IPS DF 6.9 (cell line): ENCODE data around the gene EIF4EBP3.
"Not testable (repeated sequence)": the region's sequence is repeated elsewhere in the genome, so short reads cannot be mapped to it uniquely, and the experiment has no call there.

Source experiments
- DNase-seq: peaks from one replicate; pipeline ENCODE4 v3.0.0-alpha.2; 2013; ENCODE audit warnings: low read depth, low spot score
- H3K27ac ChIP-seq: one replicate; pipeline ENCODE4 v1.5.1; 2013; ENCODE audit warnings: low read length, control low read depth
- H3K27me3 ChIP-seq: 2 replicates; pipeline ENCODE4 v1.6.1; 2013; ENCODE audit warnings: mild to moderate bottlenecking, low read length; ENCODE audit not compliant: control insufficient read depth, insufficient read depth
- H3K36me3 ChIP-seq: 2 replicates; pipeline ENCODE4 v1.6.1; 2013; ENCODE audit warnings: low read length; ENCODE audit not compliant: control insufficient read depth, insufficient read depth
- H3K4me1 ChIP-seq: 2 replicates; pipeline ENCODE4 v1.6.1; 2013; ENCODE audit warnings: low read length; ENCODE audit not compliant: control insufficient read depth, insufficient read depth
- H3K4me3 ChIP-seq: 2 replicates; pipeline ENCODE4 v1.5.1; 2013; ENCODE audit warnings: mild to moderate bottlenecking, low read length
- H3K9me3 ChIP-seq: 2 replicates; pipeline ENCODE4 v1.6.1; 2013; ENCODE audit warnings: low read length, inconsistent platforms; ENCODE audit not compliant: control insufficient read depth, insufficient read depth
- WGBS: extraction: QIAGEN DNeasy Blood & Tissue Kit; methylation state at CpG from one replicate; pipeline ENCODE4 v1.1.7; 2013; ENCODE audit warnings: mixed read lengths, missing lambda C conversion rate; ENCODE audit not compliant: insufficient read length, insufficient coverage; 5-methylcytosine and 5-hydroxymethylcytosine counted together

The EIF4EBP3 gene

GRCh38 chr5:140573683-140574082 lies 26.2 kb downstream of the EIF4EBP3 start:
- H3K9me3 ChIP-seq, result no peaks in the 10 kb centered on the region
- no peak overlapping the region for H3K27ac ChIP-seq
- WGBS, result no CpG with 5 or more reads among the region's 7 CpGs
- no peak for DNase-seq
- H3K4me1 ChIP-seq, result no peaks in the 10 kb centered on the region; the same call in 1 of the 2 replicates
- no peak overlapping the region for H3K4me3 ChIP-seq
- no peaks in the 10 kb centered on the region for H3K36me3 ChIP-seq
- H3K27me3 ChIP-seq, result no peaks in the 10 kb centered on the region

DNA sequence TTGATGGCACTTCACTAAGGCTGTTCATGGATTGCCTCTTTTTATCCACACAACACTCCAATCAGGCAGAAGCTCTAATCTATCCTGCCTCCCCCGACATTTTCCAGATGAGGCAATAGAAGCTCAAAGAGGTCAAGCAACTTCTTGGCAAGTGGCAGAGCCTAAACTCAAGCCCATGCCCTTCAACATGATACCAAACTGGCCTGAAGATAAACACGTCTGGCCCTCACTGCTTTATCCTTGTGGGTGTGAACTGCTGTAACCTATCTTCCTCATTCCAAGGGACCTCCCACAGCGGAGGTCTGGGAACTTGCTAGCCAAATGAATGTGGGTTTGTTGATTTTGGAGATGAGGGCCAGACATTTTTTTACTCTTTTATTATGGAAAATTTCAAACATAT lies 26.7 kb downstream of the EIF4EBP3 start:
- Histone ChIP-seq H3K36me3 (no peaks in the 10 kb centered on the region), H3K27ac (no peak overlapping the region), H3K4me3 (no peak overlapping the region), H3K27me3 (no peaks in the 10 kb centered on the region), H3K4me1 (no peaks in the 10 kb centered on the region; the same call in 1 of the 2 replicates), H3K9me3 (no peaks in the 10 kb centered on the region)
- no peak for DNase-seq
- no CpG with 5 or more reads among the region's 3 CpGs for WGBS

DNA sequence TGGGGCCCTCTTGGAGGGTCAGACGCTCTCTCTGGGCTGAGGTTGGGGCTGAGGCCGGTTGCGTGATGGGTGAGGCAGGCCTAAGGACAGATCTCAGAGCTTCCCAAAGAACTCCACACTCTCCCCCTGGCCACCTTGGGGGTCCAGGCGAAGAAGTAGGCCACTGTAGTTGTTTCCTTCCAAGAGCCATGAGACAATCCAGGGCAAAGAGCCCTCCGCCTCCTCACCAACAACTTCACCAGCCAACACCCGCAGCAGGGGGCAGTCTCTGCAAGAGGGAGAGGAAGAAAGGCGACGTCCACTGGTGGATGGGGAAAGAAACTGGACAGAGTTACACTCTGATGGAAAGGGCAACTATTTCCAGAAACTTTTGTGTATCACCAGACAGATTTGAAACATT lies 27.8 kb downstream of the EIF4EBP3 start:
- no CpG with 5 or more reads among the region's 8 CpGs for WGBS
- DNase-seq, result peak; percentile 22

DNA sequence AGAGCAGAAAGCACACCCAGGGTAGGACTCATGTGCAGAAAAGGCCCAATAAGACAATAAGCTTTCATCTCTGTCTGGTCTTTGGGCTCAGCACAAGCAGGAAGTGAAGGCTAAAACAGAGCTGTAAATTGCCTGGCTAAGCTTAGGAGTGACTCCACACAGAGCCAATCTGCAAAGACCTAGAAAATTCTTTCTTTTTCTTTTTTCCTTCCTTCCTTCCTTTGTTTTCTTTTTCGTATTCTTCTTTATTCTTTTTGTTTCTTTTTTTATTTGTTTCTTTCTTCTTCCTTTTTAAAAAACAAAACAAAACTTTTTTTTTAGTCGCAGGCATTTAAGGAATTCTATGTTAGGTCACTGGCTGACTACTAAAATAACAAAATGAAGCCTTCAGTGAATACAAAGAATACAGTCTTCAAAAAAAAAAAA lies 29.3 kb downstream of the EIF4EBP3 start:
- H3K4me1 ChIP-seq, result no peaks in the 10 kb centered on the region; the same call in 1 of the 2 replicates
- H3K36me3 ChIP-seq, result no peaks in the 10 kb centered on the region
- no peaks in the 10 kb centered on the region for H3K27me3 ChIP-seq
- no peak overlapping the region for H3K27ac ChIP-seq
- H3K9me3 ChIP-seq, result no peaks in the 10 kb centered on the region
- WGBS, result no CpG with 5 or more reads among the region's 2 CpGs
- no peak for DNase-seq
- H3K4me3 ChIP-seq, result no peak overlapping the region

More for the DNA sequence above, 27.8 kb downstream of the EIF4EBP3 start:
- H3K36me3 ChIP-seq, result no peaks in the 10 kb centered on the region
- no peaks in the 10 kb centered on the region for H3K27me3 ChIP-seq
- no peak overlapping the region for H3K27ac ChIP-seq
- H3K9me3 ChIP-seq, result no peaks in the 10 kb centered on the region
- H3K4me3 ChIP-seq, result no peak overlapping the region
- no peaks in the 10 kb centered on the region; the same call in 1 of the 2 replicates for H3K4me1 ChIP-seq

DNA sequence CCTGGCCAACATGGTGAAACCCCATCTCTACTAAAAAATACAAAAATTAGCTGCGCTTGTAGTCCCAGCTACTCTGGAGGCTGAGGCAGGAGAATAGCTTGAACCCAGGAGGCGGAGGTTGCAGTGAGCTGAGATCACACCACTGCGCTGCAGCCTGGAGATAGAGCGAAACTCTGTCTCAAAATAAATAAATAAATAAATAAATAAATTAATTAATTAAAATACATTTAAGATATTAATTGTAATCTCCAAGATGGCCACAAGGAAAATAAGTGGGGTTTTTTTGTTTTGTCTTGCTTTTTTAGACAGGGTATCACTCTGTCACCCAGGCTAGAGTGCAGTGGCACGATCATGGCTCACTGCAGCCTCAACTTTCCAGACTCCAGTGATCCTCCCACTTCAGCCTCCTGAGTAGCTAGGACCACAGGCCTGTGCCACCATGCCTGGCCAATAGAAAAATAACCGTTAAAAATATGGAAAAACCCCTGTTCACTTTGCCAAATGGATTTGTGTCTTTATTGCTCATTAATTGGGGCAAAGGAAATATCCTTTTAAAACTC lies 31.8 kb downstream of the EIF4EBP3 start:
- not testable (repeated sequence) for DNase-seq, H3K27me3 ChIP-seq, H3K4me3 ChIP-seq, H3K9me3 ChIP-seq, H3K36me3 ChIP-seq, H3K27ac ChIP-seq, H3K4me1 ChIP-seq
- no CpG with 5 or more reads among the region's 6 CpGs for WGBS

- DNase-seq, result no peak
- Histone ChIP-seq H3K9me3 (no peaks in the 10 kb centered on the region), H3K36me3 (no peaks in the 10 kb centered on the region), H3K4me1 (no peaks in the 10 kb centered on the region), H3K27me3 (no peaks in the 10 kb centered on the region), H3K4me3 (no peak overlapping the region), H3K27ac (no peak overlapping the region)
- WGBS, result no CpG with 5 or more reads among the region's 1 CpG
Measured at GRCh38 chr5:140587495-140587894, 40.0 kb downstream of the EIF4EBP3 start.

DNA sequence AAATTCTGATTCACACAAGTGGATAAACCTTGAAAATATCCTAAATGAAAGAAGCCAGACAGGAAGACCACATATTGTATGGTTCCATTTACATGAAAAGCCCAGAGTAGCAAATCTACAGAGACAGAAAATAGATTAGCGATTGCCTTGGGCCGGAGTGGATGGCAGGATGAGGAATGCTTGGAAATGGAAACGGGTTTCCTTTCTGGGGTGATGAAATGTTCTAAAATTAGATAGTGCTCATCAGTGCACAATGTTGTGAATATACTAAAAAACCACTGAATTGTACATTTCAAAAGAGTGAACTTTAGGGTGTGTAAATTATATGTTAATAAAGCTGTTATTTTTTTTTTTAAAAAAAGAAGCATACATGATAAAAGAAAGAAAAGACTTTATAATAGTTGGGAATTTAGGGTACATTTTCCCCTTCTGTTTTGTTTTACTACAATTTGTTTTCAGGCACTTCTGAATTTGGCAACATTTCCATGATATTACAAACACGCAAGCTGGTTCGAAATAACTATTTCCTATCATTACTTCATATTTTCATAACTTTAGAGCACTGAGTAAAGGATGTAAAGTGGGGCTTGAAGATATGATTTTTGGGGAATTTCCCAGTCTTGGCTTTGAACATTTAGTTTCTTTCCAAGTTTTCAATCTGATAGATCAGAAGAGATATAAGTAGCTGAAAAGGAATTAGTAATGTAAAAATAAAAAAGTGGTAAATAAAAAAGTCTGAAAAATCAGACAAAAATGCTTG lies 41.0 kb downstream of the EIF4EBP3 start:
- DNase-seq, result no peak
- no CpG with 5 or more reads among the region's 5 CpGs for WGBS
- Histone ChIP-seq H3K4me1 (no peaks in the 10 kb centered on the region), H3K36me3 (no peaks in the 10 kb centered on the region), H3K9me3 (no peaks in the 10 kb centered on the region), H3K27ac (no peak overlapping the region), H3K4me3 (no peak overlapping the region), H3K27me3 (no peaks in the 10 kb centered on the region)

DNA sequence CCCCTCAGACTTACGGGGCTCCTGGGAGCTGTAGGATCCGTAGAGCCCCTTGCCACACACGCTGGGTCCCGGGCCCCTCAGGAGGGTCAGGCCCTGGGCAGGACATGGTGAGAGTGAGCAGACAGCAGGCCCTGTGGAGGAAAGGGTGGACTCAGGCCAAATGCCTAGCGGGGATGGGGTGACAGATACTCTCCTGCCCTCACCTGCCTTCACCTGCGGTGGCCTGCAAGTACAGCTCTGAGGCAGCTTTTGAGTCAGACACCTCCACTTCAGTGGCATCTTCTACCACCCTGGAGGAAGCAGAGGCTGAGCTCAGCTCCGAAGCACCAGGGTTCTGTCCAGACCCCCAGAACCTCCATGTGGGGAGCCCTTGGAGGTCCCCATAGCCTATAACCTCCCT lies 43.4 kb downstream of the EIF4EBP3 start:
- Histone ChIP-seq H3K4me3 (no peak overlapping the region), H3K4me1 (no peaks in the 10 kb centered on the region), H3K9me3 (no peaks in the 10 kb centered on the region), H3K27me3 (no peaks in the 10 kb centered on the region), H3K36me3 (no peaks in the 10 kb centered on the region), H3K27ac (no peak overlapping the region)
- no peak for DNase-seq
- WGBS, result no CpG with 5 or more reads among the region's 7 CpGs

- no peaks in the 10 kb centered on the region for H3K36me3 ChIP-seq
- no peak overlapping the region for H3K27ac ChIP-seq
- H3K4me1 ChIP-seq, result no peaks in the 10 kb centered on the region
- H3K4me3 ChIP-seq, result no peak overlapping the region
- WGBS, result no CpG with 5 or more reads among the region's 5 CpGs
- no peaks in the 10 kb centered on the region for H3K27me3 ChIP-seq
- DNase-seq, result no peak
- no peaks in the 10 kb centered on the region for H3K9me3 ChIP-seq
Measured at GRCh38 chr5:140591747-140592372, 44.4 kb downstream of the EIF4EBP3 start.

DNA sequence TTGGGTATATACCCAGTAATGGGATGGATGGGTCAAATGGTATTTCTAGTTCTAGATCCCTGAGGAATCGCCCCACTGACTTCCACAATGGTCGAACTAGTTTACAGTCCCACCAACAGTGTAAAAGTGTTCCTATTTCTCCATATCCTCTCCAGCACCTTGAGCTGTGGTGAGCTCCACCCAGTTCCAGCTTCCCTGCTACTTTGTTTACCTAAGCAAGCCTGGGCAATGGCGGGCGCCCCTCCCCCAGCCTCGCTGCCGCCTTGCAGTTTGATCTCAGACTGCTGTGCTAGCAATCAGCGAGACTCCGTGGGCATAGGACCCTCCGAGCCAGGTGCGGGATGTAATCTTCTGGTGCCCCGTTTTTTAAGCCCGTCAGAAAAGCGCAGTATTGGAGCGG lies 45.6 kb downstream of the EIF4EBP3 start:
- not testable (repeated sequence) for H3K36me3 ChIP-seq, H3K4me1 ChIP-seq, H3K27ac ChIP-seq, H3K9me3 ChIP-seq, H3K27me3 ChIP-seq, DNase-seq, H3K4me3 ChIP-seq
- no CpG with 5 or more reads among the region's 14 CpGs for WGBS
